Stimulated activated CD4-positive, alpha-beta T cell treated with anti-CD3 and anti-CD28 coated beads, Interleukin-15, amount 100 ng/mL, for 48 hours (primary cell): Measurements from ENCODE around the gene SH3RF3.

Experiments used
- DNase-seq, 2 donors: peaks; one replicate each; pipeline ENCODE4 v3.0.0-alpha.2; 2020; ENCODE audit warnings: low read depth in 2 of 2

SH3RF3 gene

DNA sequence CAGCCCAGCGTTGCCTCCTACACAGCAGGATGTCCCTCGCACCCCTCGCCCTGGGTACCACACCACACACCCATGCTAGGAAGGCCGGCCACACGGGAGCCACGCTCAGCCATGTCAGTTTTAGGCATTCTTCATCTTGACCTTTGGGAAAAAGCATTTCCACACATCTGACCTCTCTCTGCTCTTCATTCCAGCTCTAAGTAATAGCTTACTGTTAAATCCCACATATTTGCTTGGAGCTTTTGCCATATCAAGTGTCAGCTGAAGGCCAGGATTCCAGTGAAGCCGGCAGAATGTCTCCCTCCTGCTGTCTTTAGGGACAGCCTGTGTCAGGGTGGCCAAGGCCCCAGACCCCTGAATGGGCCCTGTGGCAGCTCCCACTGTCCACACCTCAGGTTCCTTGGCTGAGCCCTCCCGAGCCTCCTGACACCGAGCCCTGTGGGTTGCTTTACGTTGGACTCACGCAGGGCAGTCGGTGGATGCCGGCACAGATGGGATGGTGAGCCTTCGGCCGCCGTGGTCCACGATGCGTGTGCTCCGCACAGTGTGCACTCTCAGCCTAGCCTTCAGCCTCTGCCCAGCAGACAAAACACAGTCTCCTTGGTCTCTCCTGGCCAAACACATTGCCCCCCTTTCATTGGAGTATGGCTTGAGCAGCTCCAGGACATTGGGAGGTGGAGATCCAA is 282.8 kb downstream of the SH3RF3 start:
- no peak for DNase-seq

DNA sequence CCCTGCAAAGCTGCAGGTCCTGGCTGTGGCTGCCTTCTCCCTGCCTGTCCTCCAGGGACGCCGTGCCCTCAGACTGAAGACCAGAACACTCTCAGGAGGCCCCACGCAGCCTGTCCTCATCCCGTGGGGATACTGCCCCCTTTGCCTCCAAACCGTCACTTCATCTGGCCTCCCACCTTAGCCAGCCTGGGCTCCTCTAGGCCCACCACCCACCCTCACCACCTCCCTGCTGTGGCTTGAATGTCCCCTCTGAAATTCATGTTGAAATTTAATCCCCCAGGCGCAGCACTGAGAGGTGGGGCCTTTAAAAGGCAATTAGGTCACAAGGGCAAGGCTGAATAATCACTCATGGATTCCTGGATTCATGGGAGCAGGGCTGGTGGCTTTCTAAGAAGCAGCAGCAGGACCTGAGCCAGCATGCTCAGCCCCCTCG is 286.6 kb downstream of the SH3RF3 start:
- DNase-seq, result no peak

DNA sequence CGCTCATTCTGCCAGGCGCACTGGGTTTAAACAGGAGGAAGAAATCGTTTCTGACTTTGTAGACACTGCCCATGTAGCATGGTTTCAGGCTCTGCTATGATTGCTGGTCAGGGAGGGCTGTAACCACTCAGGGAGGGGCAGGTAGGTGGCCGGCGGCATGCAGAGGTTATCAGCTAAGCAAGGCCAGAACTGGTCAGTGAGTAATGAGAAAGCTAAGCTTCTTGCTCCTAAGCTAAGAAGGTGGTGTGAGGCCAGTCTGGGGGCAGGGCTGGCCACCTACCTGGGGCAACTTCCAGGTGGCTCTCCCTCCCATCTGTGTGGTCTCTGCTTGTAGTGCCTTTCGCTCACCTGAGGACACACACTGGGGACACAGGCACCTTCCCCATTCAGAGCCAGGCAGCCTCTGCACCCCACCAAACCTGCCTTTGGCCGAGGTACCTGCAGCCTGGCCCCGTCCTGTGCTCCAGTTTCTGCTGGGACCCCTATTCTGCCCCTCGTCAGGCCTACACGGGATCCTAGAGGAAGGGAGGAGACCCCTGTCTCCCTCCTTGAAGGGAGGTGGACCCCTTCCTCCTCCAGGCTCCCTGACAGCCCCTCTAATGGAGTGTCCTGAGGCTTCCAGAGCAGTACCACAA is 288.8 kb downstream of the SH3RF3 start:
- DNase-seq, result no peak

DNA sequence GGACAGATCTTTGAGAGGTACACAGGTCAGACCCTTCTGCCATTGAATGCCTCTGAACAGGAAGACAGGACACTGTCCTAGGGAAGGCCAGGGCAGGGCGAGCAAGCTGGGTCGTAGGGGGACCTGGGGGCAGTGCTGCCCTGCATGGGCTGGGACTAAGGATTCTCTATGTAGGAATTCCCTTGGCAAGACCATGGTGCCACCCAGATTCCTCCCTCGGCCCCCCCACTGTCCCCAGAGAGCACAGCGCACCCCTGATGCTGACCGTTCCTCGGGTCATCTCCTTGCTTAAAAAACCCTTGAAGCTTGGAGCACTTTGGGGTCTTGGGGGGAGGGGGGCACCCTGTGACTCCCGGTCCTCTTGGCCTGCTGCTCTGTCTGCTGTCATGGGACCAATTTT is 289.7 kb downstream of the SH3RF3 start:
- DNase-seq, result no peak

DNA sequence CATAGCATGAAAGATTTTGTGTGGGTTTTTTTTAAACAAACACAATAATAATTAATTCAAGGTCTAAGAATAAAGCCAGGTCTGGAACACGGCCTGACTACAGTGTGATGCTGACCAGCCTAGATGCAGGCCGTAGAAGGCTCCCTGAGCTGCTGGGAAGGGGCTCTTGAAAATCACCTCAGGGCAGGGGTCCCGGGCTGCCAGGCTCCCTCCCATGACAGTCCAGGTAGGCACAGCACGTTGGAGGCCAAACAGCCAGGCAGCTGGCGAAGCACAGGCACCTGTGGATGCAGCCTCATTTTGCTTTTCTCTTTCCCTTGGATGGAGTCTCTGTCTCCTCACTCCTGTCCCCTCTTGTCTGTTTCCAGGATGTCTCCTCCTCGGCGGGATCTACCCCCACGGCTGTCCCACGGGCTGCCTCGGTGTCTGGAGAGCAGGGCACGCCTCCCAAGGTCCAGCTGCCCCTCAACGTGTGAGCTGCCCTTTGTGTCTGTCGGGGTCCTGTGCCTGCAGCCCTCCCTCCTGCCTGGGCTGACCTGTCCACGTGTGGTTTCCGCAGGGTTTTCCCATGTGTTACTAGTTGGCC is 290.3 kb downstream of the SH3RF3 start:
- DNase-seq, result no peak

DNA sequence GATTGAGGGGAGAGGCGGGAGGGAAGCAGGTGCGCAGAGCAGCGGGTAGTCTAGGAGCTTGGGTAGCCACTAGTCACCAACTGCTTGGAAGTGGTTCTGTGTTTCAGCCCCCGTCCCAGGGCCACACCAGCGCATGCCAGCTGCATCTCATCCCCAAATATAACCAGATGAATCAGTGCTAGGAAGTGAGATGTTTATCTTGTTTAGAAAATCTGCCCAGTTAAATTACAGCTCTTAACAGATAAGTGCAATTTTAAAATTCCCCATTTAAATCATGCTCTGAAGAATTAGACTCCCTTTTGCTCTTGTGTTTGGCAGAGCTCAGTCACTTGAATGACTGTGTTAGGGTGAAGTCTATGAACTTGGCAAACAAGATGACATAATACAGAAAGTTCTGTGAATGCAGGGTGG is 291.0 kb downstream of the SH3RF3 start:
- DNase-seq, result no peak

DNA sequence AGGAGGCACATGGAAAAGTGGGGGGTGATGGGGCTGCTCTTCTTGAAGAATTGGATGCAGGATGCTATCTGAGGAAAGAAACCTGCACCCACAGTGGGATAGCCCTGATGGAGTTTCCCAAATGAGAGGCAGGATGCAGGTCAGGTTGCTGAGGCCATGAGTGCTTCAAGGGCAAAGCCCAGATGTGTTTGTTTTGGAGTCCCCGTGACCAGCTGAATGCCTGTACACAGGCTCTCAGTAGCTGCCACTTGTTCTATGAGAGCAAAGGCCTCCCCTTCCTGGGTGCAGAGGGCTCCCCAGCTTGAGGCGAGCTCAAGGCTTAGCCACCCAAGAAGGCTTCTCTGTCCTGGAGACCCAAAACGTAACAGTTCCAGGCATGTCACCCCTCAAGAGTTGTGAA is 292.1 kb downstream of the SH3RF3 start:
- no peak for DNase-seq

DNA sequence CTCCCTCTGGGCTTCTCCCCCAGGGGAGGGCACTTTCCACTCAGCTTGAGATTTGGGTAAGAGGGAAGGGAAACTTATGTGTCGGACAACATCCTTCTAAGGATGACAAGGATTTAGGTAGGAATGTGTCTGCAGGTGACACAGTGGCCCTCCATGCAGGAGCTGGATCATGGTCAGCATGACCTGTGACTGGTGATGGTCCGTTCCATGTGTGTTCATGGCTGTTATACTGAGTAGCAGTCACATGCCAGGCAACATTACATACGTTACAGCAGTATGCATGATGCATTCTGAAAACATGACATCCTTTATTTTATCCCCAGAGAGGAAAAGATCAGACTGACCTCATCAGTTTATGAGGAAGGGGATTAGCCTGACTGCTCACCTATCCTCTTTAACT is 292.6 kb downstream of the SH3RF3 start:
- no peak for DNase-seq

DNA sequence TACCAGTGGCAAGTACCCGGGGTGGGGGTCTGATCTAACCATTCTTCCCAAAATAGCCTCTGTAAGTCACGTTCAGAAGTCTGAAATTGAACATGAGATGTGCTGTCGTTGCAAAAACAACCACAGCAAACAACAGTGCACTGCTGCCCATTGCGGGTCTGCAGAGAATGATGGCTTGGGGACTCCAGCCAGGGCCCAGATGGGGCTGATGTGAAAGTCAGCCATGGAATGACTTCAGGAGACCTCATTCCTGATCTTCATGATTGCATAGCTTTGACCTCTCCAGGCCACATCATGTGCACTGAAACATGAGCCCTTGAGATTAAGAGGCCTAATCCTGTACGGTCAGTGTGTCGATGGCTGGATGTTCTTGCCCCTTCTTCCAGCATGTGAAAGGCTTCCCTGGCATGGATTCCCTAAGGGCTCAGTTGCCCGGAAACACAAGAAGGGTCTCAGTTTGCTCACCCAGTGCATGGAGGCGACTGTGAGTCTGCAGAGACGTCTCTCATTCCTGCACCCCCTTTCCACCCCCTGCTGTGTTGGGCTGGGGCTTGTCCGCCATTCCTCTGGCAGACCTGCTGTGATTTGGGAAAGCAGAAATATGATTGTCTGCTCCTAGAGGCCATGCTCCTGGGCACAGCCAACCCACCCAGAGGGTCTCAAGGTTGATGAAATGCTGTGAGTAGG is 293.2 kb downstream of the SH3RF3 start:
- DNase-seq, result no peak

DNA sequence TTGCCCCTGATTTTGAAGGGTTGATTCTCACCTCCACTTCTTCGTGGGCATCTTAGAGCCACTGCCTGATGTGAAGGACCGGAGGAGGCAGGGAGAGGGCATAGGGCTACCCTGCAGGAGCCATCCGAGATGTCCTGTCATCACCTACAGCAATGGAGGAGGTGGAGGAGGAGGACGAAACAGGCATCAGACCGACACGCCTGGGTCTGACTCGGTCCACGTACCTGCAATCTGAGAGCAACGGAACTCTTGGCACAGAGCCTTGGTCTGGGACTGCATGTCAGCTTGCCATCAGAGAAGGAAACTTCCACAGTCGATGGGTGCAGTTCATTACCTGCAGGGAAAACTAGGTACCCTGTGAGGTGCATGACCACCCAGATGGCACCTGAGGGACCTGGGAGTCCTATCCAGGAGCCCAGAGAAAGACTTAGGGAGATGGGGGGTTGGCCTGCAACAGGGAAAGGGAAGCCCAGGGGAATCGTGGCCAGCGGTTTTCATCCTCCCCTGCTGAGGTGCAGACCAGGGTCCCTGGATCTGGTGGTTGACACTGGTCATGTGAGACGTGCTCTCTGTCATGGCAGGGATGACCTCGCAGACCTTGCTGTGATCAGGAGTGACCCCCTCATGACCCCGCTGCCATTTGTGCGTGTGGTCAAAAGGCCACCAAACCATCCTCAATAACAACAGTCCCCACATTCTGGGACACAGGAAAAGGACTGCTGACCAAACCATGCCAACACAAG is 293.9 kb downstream of the SH3RF3 start:
- no peak for DNase-seq

DNA sequence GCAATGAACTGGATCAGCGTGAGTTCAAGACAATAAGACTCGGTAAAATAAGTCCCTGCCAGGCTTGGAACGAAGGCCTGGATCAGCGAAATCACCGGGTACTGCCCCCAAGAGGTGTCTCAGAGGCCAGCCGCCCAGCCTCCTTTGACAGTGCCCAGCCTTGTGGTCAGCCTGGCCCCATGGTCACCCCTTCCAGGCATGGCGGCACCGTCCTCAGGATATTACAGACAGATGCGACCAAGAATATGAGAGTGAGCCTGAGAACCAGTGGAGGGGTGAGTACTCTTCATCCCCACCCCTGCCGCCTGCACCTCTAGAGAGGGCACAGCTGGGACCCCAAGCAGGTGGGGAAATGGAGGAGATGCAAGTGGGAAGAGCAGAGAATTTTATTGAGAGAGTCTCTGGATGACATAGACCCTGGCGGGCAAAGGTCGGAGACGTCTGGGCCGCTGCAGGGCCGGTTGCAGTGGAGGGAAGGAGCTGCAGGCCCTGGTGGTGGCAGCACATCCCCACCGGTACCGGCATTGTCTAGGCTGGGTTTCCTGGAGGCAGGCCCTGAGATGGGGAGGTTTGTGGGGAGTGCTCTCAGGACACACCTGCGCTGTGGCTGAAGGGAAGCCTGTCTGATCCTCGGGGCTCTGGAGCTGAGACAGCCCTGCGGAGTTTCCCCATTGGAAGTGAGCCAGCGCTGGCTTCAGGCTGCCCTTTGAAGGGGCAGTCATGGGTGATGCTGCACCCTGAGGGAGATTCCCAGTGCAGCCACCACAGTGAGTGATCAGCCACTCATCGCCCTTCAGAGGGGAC is 294.8 kb downstream of the SH3RF3 start:
- DNase-seq, result no peak

DNA sequence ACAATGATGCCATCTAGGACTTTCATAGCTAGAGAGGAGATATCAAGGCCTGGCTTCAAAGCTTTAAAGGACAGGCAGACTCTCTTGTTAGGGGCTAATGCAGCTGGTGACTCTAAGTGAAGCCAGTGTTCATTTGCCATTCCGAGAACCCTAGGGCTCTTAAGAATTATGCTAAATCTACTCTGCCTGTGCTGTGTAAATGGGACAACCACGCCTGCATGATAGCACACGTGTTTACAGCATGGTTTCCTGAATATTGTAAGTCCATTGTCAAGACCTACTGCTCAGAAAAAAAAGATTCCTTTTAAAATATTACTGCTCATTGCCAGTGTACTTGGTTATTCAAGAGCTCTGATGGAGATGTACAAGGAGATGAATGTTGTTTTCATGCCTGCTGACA is 296.4 kb downstream of the SH3RF3 start:
- DNase-seq, result no peak

DNA sequence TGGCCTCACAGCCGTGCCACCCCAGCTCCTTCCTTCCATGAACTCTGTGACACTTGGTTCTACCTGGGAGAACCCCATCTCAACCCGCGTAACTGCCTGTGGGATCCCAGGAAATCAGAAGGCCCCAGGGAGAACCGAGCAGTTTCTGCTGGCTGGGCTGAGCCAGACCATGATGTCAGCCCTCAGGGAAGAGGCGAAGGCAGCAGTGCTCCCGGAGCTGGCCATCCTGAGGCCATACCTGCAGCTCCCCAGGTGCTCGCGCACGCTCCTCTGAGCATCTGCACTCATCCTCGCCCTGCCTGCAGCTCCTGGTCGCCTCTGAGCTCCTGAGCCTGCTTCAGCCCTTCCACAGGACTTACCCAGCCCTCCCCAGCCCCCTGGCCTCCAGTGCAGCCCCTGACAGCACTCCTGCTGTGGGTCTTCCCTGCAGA is 298.7 kb downstream of the SH3RF3 start:
- DNase-seq, result no peak

DNA sequence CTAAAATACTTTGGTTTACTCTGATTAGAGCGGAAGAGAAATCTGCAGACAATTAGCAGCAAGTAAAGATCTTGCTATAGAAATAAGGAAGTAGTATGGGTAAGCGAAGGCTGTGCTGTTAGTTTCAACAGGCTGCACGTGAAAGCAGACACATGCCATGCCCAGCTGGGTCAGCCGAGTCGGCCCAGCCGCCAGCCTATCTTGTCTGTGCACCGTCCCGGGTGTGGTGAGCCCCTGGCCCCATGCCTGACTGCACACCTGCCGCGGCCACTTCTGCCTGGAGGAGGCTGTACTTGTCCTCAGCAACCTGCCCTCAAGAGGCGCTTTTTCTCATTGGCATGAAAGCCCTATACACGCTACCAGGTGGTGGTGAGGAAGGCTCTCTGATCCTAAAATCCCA is 299.3 kb downstream of the SH3RF3 start:
- no peak for DNase-seq

DNA sequence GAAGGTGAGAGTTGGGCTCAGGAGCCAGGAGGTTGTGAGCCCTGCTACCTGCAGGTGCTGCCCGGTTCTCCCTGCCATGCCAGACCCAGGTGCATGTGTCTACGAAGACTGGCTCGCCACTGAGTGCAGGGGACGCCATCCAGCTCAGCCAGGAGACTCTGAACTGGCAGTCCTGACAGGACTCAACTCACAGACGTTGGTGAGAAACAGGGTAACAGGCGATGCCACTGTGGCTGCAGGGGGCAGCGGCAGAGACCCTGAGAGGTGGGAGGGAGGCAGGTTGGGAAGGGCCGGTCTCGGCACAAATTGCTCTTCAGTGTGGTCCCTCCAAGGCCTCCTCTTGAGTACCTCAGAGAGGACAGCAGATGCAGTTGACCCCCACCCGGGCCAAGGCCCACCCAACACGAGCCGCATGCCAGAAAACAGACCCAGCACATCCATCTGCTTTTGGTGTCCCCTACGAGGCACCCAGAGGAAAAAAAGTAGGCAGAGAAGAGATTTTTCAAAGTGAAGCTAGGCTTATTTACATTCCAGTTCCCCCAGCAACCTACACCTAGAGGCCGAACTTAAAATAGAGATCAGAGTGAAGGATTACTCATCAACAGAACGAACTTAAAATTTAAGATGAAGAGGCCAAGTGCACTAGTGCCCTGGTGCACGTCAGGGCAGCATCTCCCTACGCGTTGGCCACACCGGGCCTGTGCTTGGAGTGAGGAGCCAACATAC is 300.0 kb downstream of the SH3RF3 start:
- no peak for DNase-seq

DNA sequence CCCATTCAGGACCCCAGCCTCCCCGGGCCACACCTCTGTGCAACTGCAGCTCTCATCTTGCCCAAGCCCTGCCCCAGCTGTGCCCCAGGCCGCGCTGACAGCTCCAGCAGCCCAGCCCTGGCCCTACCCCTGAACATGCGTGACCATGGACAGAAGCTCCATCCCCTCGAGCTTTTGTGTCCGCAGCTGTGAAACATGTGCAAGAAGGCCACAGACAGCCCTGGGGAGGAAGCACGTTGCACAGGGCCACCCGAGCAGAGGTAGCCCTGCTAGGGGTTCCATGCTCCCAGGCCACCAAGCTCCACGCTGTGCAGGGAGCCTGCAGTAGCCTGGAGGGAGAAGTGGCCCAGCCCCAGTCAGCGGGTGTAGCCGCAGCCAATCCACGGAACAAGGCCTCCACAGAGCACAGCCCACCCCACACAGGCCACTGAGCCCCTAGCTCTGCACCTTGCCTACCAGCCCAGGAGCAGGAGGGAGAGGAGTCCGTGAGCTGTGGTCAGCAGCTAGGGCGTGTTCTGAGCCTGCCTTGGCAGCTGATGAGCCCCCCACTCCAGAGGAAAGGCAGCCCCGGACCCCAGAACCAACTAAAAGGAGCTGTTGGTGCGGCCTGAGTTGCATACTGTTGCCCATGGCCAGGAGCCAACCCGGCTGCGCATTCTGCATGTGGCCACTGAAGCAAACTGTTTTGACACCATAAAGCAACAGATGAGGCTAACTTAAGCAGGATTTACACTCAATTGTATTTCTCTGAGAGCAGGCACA is 300.7 kb downstream of the SH3RF3 start:
- DNase-seq, result no peak

DNA sequence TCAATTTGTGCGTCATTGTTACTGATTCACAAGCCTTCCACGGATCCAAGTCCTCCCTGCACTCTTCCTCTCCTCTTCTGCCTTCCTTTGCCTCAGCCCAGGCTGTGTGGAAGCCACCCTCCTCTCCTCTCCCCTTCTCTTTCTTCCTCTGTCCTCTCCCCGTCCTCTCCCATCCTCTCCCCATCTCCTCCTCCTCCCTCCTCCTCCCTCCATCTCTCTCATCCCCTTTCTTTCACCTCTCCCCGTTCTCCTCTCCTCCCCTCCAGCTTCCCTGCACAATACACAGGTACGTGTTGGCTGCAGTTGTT is 301.3 kb downstream of the SH3RF3 start:
- no peak for DNase-seq

DNA sequence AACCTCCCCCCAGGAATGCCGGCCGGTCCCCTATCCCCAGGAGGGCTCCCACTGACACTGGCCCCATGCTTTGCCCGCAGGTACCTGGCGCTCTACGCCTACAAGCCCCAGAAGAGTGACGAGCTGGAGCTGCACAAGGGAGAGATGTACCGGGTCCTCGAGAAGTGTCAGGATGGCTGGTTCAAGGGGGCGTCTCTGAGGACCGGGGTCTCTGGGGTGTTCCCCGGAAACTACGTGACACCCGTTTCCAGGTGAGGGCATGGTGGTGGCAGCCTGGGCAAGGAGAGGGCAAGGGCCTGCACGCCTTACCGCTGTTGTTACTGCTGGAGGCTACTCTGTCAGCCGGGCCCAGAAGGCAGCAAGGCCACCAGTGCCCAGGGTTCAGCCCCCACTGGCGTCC is 303.4 kb downstream of the SH3RF3 start:
- DNase-seq, result no peak

DNA sequence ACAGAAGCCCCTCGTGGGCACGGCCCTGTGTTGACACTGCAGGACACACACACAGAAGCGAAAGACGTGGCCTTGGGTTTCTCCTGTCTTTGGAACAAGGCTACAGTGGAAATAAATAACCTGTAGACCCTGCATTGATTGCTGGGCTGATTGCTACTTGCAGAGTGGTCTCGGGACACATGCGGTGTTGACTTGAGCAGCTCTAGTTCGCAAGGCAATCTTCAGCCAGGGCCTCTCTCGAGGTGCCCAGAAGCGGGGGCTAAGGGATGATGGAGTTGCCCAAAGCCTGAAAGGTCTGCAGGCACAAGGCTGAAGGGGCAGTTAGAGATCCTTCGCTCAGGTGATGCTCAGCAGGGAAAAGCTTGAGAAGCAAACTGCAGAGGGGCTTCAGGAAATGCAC is 304.5 kb downstream of the SH3RF3 start:
- no peak for DNase-seq

DNA sequence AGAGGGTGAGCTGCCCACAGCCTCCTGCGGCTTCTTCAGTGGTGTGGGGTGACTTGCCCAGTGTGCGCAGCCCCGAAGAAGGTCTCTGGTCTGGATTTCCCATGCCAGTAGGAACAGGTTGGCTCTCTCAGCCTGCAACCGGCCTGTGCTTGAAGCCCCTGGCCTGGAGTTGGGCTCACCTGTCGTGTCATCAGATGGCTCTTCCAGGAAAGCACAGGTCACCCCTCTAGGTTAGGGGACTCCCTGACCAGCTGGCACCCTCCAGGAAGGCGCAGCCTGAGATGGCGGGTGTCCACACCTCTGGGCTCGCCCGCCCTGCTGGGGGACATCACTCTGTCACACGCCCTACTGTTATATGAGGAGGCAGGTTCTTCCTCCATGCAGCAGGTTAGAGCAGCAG is 304.9 kb downstream of the SH3RF3 start:
- DNase-seq, result no peak
